Heart left ventricle (tissue), 13 donors: ENCODE results near the gene STYXL1.

Experiments
- POLR2A ChIP-seq, 2 donors: fragments of 450-650 bp; IDR thresholded peaks; one replicate each; pipeline ENCODE4 v1.6.1; 2017; ENCODE audit warnings: antibody characterized with exemption in 2 of 2, mild to moderate bottlenecking in 2 of 2, moderate library complexity in 2 of 2
- TF ChIP-seq, protein P1 (sequence below), 12 donors: fragments of 200-600 bp; sonication (generic) in 4 of 12; IDR thresholded peaks; one replicate each; pipeline versions ENCODE4 v1.5.0 to v1.8.0; 2018 to 2022; ENCODE audit warnings: antibody characterized with exemption in 12 of 12, mild to moderate bottlenecking in 5 of 12
- donor health status: ischemic (EF 13 %, LVEDD 7.1; RV severe dilation, severe dysfunction).
- donor health status: DM: no; HTN: yes; CAD: no.
- donor health status: DM: no; HTN: no; CAD: no.
- donor health status: ischemic (EF 25% LVEDD 6.9; RV normal size, moderate dysfunction).
- donor health status: ischemic (EF 25% LVEDD 5.7; RV mildly dilated, moderate dysfunction).
- donor health status: ischemic (EF 35%, LVEDD 5.7; RV mildly dilated, moderate dysfunction).
- donor health status: nonischemic (EF 11% LVEDD 7.7; RV severe dilation, severe dysfunction).
- donor health status: DM: yes; HTN: yes; CAD: no.
- donor health status: PGD.
- donor health status: ischemic (EF 29% LVEDD 5.4; RV normal size, mild dysfunction).
- donor health status: nonischemic (EF 23%, LVEDD 6.1; RV moderate dilation, normal function).

DNA sequence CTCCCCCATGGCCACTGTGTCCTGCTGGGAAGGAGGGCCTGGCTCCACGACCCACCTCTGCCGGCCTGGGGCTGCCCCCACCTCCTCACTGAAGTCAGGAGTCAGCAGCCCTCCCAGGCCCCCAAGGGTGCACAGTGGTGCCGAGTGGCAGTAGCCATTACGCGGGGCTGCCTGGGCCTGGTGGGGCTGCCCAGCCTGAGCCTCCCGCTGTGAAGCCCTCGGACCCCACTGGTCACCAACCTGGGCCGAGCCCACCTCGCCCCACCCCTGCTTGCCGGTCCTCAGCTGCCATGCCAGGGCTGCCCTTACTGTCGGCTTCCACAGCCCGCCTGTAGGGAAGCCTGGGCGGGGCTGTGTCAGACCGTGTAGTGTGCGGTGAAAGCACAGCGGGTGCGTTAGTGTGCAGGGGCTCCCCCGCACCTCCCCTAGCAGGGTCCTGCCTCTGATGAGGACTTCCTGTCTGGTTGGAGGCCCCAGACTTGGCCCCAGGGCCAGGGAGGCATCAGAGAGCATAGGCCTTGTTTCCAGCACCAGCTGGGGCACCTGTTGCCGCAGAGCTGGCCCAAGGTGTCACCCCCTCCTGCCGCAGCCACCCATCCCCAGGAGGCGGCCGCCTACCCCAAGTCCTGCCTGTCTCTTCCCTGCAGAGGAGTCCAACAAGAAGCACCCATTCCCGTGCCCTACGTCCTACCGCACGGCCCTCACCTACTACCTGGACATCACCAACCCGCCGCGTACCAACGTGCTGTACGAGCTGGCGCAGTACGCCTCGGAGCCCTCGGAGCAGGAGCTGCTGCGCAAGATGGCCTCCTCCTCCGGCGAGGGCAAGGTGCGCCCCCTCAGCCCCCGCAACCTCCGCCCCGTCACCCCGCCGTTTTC, 63.4 kb downstream of the STYXL1 start:
- TF ChIP-seq, protein P1, sequence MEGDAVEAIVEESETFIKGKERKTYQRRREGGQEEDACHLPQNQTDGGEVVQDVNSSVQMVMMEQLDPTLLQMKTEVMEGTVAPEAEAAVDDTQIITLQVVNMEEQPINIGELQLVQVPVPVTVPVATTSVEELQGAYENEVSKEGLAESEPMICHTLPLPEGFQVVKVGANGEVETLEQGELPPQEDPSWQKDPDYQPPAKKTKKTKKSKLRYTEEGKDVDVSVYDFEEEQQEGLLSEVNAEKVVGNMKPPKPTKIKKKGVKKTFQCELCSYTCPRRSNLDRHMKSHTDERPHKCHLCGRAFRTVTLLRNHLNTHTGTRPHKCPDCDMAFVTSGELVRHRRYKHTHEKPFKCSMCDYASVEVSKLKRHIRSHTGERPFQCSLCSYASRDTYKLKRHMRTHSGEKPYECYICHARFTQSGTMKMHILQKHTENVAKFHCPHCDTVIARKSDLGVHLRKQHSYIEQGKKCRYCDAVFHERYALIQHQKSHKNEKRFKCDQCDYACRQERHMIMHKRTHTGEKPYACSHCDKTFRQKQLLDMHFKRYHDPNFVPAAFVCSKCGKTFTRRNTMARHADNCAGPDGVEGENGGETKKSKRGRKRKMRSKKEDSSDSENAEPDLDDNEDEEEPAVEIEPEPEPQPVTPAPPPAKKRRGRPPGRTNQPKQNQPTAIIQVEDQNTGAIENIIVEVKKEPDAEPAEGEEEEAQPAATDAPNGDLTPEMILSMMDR (IDR thresholded peaks at IDR 0.05) = no peak
- TF ChIP-seq POLR2A (IDR thresholded peaks at IDR 0.05) = no peak
